AG04450 (cell line): Measurements from ENCODE around the gene SNPH. TPM values are rescaled to one million over a fixed set of nuclear protein-coding genes. Genes with fewer than 3 reads are reported as not detected.

Source experiments
- CTCF ChIA-PET: fragments of 300-600, 350-600 bp; formaldehyde crosslinking; extraction: SDS; loops from one replicate; lab custom pipeline; 2022; ENCODE audit warnings: antibody characterized with exemption, inconsistent platforms; lab: Charles Lee
- POLR2A ChIA-PET: fragments of 350-600 bp; formaldehyde crosslinking; extraction: SDS; loops from one replicate; lab custom pipeline; 2021; ENCODE audit warnings: antibody characterized with exemption, inconsistent platforms; lab: Yijun Ruan, JAX
- DNase-seq: peaks from one replicate; pipeline ENCODE4 v3.0.0-alpha.2; 2011; ENCODE audit warnings: low read depth, low spot score
- H3K27ac ChIP-seq: one replicate; pipeline ENCODE4 v1.5.1; 2012; ENCODE audit warnings: low read depth, low read length, control low read depth
- H3K27me3 ChIP-seq: one replicate; pipeline ENCODE4 v1.6.0; 2012; ENCODE audit warnings: low read length; ENCODE audit not compliant: control insufficient read depth, insufficient read depth
- H3K4me3 ChIP-seq: 2 replicates; pipeline ENCODE4 v1.5.1; 2011; ENCODE audit warnings: mild to moderate bottlenecking, low read depth, low read length, control low read depth
- H3K9me3 ChIP-seq: 2 replicates; pipeline ENCODE4 v1.5.1; 2012; ENCODE audit warnings: low read length; ENCODE audit not compliant: control insufficient read depth, insufficient read depth
- polyA plus RNA-seq: library from polyadenylated mRNA; depleted of rRNA; stranded (reverse); fragments of >200 nt; gene quantifications from 2 replicates; pipeline ENCODE4 v1.2.3, GENCODE V29; 2011
- TF ChIP-seq, protein P1 (sequence below): IDR thresholded peaks from 2 replicates; pipeline ENCODE4 v1.5.1; 2011; ENCODE audit warnings: low read depth, low read length, control low read depth, inconsistent platforms

SNPH gene
- polyA plus RNA-seq, 1 experiment, result 1.5 TPM

- H3K9me3 ChIP-seq, result no peaks in the 10 kb centered on the region
- ChIA-PET CTCF (interaction anchor here (1.0 kb wide), 1 partner anchor 14 kb away, joined by 4 read pairs; no protein-coding TSS in a partner anchor), POLR2A (no interaction called here)
- DNase-seq, result no peak
- TF ChIP-seq, protein P1, sequence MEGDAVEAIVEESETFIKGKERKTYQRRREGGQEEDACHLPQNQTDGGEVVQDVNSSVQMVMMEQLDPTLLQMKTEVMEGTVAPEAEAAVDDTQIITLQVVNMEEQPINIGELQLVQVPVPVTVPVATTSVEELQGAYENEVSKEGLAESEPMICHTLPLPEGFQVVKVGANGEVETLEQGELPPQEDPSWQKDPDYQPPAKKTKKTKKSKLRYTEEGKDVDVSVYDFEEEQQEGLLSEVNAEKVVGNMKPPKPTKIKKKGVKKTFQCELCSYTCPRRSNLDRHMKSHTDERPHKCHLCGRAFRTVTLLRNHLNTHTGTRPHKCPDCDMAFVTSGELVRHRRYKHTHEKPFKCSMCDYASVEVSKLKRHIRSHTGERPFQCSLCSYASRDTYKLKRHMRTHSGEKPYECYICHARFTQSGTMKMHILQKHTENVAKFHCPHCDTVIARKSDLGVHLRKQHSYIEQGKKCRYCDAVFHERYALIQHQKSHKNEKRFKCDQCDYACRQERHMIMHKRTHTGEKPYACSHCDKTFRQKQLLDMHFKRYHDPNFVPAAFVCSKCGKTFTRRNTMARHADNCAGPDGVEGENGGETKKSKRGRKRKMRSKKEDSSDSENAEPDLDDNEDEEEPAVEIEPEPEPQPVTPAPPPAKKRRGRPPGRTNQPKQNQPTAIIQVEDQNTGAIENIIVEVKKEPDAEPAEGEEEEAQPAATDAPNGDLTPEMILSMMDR, result no peak
- H3K27me3 ChIP-seq, result no peaks in the 10 kb centered on the region
- no peak overlapping the region for H3K27ac ChIP-seq
- no peak overlapping the region for H3K4me3 ChIP-seq
Measured at GRCh38 chr20:1345030-1345755, 79.1 kb downstream of the SNPH start.

DNA sequence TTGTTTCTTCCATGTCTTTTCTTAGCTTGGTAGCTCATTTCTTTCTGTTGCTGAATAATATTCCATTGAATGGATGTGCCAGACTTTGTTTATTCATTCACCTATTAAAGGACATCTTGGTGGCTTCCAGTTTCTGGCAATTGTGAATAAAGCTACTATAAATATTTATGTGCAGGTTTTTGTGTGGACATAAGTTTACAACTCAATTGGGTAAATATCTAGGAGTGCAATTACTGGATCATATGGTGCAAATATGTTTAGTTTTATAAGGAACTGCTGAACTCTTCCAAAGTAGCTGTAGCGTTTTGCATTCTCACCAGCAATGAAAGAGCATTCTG lies 79.6 kb downstream of the SNPH start:
- Histone ChIP-seq H3K27ac (no peak overlapping the region), H3K4me3 (no peak overlapping the region), H3K27me3 (no peaks in the 10 kb centered on the region), H3K9me3 (no peaks in the 10 kb centered on the region)
- TF ChIP-seq, protein P1, result no peak
- ChIA-PET CTCF (no interaction called here), POLR2A (no interaction called here)
- DNase-seq, result no peak

DNA sequence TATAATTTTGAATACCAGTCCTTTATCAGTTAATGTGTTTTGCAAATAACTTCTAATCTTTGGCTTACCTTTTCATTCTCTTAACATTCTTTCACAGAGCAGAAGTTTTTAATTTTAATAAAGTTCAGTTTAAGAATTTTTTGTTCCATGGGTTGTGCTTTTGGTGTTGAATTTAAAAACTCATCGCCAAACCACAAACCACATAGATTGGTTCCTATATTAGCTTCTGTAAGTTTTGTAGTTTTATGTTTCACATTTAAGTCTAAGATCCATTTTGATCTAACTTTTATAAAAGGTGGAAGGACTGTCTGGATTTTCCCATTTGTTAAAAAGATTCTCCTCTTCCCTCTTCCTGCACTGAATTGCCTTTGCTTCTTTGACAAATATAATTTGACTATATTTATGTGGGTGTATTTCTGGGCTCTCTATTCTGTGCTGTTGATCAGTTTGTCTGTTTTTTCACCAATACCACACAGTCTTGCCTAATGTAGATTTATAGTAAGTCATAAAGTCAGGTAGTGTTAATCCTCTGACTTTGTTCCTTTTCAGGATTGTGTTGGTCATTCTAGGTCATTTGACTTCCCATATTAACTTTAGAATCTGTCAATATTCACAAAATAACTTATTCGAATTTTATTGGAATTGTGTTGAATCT lies 80.3 kb downstream of the SNPH start:
- TF ChIP-seq, protein P1, result no peak
- no peak overlapping the region for H3K27ac ChIP-seq
- no peak for DNase-seq
- no peaks in the 10 kb centered on the region for H3K27me3 ChIP-seq
- ChIA-PET CTCF (no interaction called here), POLR2A (no interaction called here)
- H3K4me3 ChIP-seq, result no peak overlapping the region
- no peaks in the 10 kb centered on the region for H3K9me3 ChIP-seq

GRCh38 chr20:1353956-1354355 lies 87.9 kb downstream of the SNPH start:
- CTCF ChIA-PET, result no interaction called here
- no peaks in the 10 kb centered on the region for H3K9me3 ChIP-seq
- H3K27ac ChIP-seq, result no peak overlapping the region
- no peak for DNase-seq
- TF ChIP-seq, protein P1, result no peak
- POLR2A ChIA-PET, result interaction anchor here (0.6 kb wide), 1 partner anchor 29 kb away, joined by 3 read pairs; no protein-coding TSS in a partner anchor
- H3K4me3 ChIP-seq, result no peak overlapping the region
- H3K27me3 ChIP-seq, result no peaks in the 10 kb centered on the region
